Endothelial cell of umbilical vein (primary cell): ENCODE data around the gene KIFC3.

ENCODE experiments used
- EZH2 ChIP-seq: IDR thresholded peaks from 2 replicates; pipeline ENCODE4 v1.6.1; 2012; ENCODE audit warnings: borderline replicate concordance, low read depth, mild to moderate bottlenecking, moderate library complexity, low read length, inconsistent platforms; ENCODE audit not compliant: severe bottlenecking
- FOS ChIP-seq: IDR thresholded peaks from 2 replicates; pipeline ENCODE4 v1.6.1; 2011; ENCODE audit warnings: mild to moderate bottlenecking, low read length, moderate library complexity, borderline replicate concordance; ENCODE audit not compliant: insufficient read depth
- GATA2 ChIP-seq: IDR thresholded peaks from 2 replicates; pipeline ENCODE4 v1.7.0; 2011; ENCODE audit warnings: low read depth, mild to moderate bottlenecking, moderate library complexity, mixed read lengths, low read length; ENCODE audit not compliant: insufficient read length, insufficient read depth
- JUN ChIP-seq: IDR thresholded peaks from 2 replicates; pipeline ENCODE4 v1.6.1; 2011; ENCODE audit warnings: borderline replicate concordance, low read depth; ENCODE audit not compliant: insufficient read length, insufficient read depth
- MYC ChIP-seq: IDR thresholded peaks from one replicate; pipeline ENCODE4 v1.6.1; 2011; ENCODE audit warnings: mild to moderate bottlenecking, low read depth, low read length
- POLR2A ChIP-seq: IDR thresholded peaks from 2 replicates; pipeline ENCODE4 v1.6.1; 2012; ENCODE audit warnings: low read depth, mild to moderate bottlenecking, control low read depth, low read length
- POLR2AphosphoS5 ChIP-seq: IDR thresholded peaks from 2 replicates; pipeline ENCODE4 v1.6.1; 2012; ENCODE audit warnings: low read depth, mild to moderate bottlenecking, control low read depth, low read length, moderate library complexity; ENCODE audit not compliant: insufficient read depth
- TF ChIP-seq, protein P1 (sequence below), 2 donors: IDR thresholded peaks; 1 replicate in 1 of 2; 2 replicates in 1 of 2; pipeline ENCODE4 v1.5.1; 2011; ENCODE audit warnings: low read length in 2 of 2, mild to moderate bottlenecking in 2 of 2, moderate library complexity in 2 of 2, control low read depth in 1 of 2, inconsistent platforms in 1 of 2, low read depth in 1 of 2; ENCODE audit not compliant: insufficient read depth in 1 of 2; ENCODE audit errors: extremely low read depth in 1 of 2
- TF ChIP-seq, protein P2 (sequence below): IDR thresholded peaks from 2 replicates; pipeline ENCODE4 v1.6.1; 2011; ENCODE audit not compliant: insufficient read depth, insufficient read length

DNA sequence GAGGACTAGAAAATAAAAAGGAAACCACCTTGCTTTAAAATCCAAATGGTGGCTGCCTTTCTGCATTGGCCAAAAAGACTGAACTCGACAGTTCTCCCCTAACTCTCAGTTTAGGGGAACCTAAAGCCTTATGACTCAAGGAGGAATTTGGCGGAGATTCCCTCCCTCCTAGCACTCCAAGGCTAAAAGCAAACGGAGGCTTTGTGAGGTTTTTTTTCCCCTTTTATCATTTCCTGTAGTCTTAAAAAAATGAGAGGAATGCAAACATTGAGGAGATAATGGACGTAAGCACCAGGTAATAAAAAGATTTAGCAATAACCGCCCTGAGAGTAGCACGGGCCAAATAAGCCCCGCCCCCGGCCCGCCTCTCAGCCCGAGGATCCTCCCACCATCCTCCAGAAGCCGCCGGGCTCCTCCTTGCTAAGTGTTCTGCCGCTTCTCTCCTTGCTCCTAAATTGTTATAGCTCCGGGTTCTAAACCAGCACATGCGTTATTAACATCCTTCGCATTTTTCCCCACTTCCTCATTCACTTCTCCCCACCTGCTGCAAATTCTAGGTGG, 5.8 kb upstream of the KIFC3 start:
- TF ChIP-seq, protein P1, sequence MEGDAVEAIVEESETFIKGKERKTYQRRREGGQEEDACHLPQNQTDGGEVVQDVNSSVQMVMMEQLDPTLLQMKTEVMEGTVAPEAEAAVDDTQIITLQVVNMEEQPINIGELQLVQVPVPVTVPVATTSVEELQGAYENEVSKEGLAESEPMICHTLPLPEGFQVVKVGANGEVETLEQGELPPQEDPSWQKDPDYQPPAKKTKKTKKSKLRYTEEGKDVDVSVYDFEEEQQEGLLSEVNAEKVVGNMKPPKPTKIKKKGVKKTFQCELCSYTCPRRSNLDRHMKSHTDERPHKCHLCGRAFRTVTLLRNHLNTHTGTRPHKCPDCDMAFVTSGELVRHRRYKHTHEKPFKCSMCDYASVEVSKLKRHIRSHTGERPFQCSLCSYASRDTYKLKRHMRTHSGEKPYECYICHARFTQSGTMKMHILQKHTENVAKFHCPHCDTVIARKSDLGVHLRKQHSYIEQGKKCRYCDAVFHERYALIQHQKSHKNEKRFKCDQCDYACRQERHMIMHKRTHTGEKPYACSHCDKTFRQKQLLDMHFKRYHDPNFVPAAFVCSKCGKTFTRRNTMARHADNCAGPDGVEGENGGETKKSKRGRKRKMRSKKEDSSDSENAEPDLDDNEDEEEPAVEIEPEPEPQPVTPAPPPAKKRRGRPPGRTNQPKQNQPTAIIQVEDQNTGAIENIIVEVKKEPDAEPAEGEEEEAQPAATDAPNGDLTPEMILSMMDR (IDR thresholded peaks at IDR 0.05; ENCODE audit: extremely low read depth in 1 of 2, insufficient read depth in 1 of 2, low read depth in 1 of 2, low read length in 2 of 2): no peak
- TF ChIP-seq MYC: no peak
- TF ChIP-seq EZH2: no peak
- no peak for TF ChIP-seq POLR2AphosphoS5
- no peak for TF ChIP-seq POLR2A
- TF ChIP-seq JUN: no peak
- TF ChIP-seq, protein P2, sequence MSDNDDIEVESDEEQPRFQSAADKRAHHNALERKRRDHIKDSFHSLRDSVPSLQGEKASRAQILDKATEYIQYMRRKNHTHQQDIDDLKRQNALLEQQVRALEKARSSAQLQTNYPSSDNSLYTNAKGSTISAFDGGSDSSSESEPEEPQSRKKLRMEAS: no peak
- TF ChIP-seq FOS: no peak
- TF ChIP-seq GATA2: no peak
